Measurements from ENCODE around the gene TRAPPC12. TPM values are rescaled to one million over a fixed set of nuclear protein-coding genes. Genes with fewer than 3 reads are reported as not detected.
"Not testable (repeated sequence)": the region's sequence is repeated elsewhere in the genome, so short reads cannot be mapped to it uniquely, and the experiment has no call there.

TRAPPC12 gene
- total RNA-seq, 3 donors from 2014 or later: 76.9 to 102 (median 97.8) TPM

DNA sequence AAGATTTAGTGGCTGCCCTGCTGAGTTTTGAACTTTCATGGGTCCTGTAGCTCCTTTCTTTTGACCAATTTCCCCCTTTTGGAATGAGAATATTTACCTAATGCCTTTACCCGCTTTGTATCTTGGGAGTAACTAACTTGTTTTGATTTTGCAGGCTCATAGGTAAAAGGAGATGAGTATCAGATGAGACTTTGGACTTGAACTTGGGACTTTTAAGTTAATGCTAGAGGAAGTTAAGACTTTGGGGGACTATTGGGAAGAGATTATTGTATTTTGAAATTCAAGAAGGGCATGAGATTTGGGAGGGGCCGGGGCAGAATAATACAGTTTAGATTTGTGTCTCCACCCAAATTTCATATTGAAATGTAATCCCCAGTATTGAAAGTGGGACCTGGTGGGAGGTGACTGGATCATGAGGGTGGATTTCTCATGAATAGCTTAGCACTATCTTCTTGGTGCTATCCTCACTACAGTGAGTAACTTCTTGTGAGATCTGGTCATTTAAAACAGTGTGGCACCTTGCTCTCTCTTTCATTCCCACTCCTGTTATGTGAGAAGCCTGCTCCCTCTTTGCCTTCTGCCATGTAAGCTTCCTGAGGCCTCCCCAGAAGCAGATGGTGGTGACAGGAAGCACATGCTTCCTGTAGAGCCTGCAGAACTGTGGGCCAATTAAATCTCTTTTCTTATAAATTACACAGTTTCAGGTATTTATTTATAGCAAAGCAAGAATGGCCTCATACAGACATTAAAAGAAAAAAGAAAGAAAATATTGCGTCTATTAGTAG lies 133.7 kb downstream of the TRAPPC12 start:
- peaks cover 5% of the 10 kb centered on the region for H3K4me1 ChIP-seq (ENCODE audit: low read depth)
- TF ChIP-seq, protein P1, sequence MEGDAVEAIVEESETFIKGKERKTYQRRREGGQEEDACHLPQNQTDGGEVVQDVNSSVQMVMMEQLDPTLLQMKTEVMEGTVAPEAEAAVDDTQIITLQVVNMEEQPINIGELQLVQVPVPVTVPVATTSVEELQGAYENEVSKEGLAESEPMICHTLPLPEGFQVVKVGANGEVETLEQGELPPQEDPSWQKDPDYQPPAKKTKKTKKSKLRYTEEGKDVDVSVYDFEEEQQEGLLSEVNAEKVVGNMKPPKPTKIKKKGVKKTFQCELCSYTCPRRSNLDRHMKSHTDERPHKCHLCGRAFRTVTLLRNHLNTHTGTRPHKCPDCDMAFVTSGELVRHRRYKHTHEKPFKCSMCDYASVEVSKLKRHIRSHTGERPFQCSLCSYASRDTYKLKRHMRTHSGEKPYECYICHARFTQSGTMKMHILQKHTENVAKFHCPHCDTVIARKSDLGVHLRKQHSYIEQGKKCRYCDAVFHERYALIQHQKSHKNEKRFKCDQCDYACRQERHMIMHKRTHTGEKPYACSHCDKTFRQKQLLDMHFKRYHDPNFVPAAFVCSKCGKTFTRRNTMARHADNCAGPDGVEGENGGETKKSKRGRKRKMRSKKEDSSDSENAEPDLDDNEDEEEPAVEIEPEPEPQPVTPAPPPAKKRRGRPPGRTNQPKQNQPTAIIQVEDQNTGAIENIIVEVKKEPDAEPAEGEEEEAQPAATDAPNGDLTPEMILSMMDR (IDR thresholded peaks at IDR 0.05): no peak
- no peaks in the 10 kb centered on the region for H3K36me3 ChIP-seq (ENCODE audit: low read depth)
- intact Hi-C loops (cut with DNase I, micrococcal nuclease): no loop called here
- ATAC-seq (no peak), DNase-seq (no peak)
- peaks cover 4% of the 10 kb centered on the region for H3K9me3 ChIP-seq
- H3K4me3 ChIP-seq: no peak overlapping the region

DNA sequence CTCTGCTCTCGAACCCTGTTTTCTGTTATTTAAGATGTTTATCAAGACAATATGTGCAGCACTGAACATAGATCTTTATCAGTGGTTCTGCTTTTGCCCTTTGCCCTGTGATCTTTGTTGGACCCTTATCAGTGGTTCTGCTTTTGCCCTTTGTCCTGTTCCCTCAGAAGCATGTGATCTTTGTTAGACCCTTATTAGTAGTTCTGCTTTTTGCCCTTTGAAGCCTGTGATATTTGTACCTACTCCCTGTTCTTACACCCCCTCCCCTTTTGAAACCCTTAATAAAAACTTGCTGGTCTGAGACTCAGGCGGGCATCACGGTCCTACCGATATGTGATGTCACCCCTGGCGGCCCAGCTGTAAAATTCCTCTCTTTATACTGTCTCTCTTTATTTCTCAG lies 135.9 kb downstream of the TRAPPC12 start:
- H3K36me3 ChIP-seq (ENCODE audit: low read depth); H3K9me3 ChIP-seq; DNase-seq; H3K4me3 ChIP-seq; intact Hi-C loops (cut with DNase I, micrococcal nuclease); ATAC-seq: not testable (repeated sequence)
- peaks cover 11% of the 10 kb centered on the region for H3K4me1 ChIP-seq (ENCODE audit: low read depth)

DNA sequence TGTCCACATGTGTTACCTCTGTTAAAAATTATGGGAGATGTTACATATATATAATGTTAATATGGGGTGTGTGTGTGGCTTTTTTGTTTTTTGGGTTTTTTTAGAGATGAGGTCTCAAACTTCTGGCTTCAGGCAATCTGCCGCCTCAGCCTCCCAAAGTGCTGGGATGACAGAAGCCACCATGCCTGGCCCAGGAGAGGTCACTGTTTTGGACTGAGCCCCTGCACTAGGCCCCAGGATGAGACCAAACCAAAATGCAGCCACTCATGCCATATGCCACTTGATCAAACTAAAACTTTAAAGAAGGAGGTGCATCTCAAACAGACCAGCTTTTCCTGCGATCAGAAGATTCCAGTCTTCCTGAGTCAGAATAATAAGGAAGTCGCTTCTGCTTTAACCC lies 137.3 kb downstream of the TRAPPC12 start:
- ATAC-seq (no peak), DNase-seq (no peak)
- Histone ChIP-seq H3K4me1 (ENCODE audit: low read depth) (peaks cover 13% of the 10 kb centered on the region), H3K4me3 (no peak overlapping the region), H3K9me3 (peaks cover 4% of the 10 kb centered on the region), H3K36me3 (ENCODE audit: low read depth) (no peaks in the 10 kb centered on the region)
- TF ChIP-seq, protein P1 (IDR thresholded peaks at IDR 0.05): no peak
- intact Hi-C loops (cut with DNase I, micrococcal nuclease): no loop called here

DNA sequence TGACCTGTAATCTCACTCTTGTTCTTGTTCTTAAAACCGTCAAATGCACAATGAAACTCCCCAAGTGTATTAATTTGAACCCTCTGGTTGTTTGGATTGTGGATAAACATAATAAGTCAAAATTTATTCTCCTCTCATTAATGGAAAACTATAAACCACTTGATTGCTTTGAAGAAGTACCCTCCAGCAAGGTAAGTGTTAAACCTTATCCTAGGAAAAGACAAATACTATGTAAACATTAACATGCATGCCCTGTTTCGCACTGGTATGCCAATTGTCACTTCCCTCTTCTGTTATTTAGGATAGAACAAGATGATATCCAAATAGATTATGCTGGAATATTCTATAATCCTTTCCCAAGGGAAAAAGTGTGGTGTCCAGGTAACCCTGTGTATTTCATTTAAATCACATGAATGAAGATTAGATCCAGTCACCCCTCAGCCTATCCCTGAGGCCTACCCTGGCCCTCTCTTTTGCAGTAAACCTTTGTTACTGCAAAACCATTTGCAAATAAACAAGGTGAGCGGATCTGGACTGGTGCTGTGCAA lies 138.5 kb downstream of the TRAPPC12 start:
- peaks cover 13% of the 10 kb centered on the region for H3K4me1 ChIP-seq (ENCODE audit: low read depth)
- ATAC-seq: no peak
- intact Hi-C loops (cut with DNase I, micrococcal nuclease): no loop called here
- peak overlapping the region; percentile 76 for H3K4me3 ChIP-seq
- H3K36me3 ChIP-seq (ENCODE audit: low read depth): no peaks in the 10 kb centered on the region
- H3K9me3 ChIP-seq: peaks cover 4% of the 10 kb centered on the region
- no peak for DNase-seq
- TF ChIP-seq, protein P1 (IDR thresholded peaks at IDR 0.05): no peak

DNA sequence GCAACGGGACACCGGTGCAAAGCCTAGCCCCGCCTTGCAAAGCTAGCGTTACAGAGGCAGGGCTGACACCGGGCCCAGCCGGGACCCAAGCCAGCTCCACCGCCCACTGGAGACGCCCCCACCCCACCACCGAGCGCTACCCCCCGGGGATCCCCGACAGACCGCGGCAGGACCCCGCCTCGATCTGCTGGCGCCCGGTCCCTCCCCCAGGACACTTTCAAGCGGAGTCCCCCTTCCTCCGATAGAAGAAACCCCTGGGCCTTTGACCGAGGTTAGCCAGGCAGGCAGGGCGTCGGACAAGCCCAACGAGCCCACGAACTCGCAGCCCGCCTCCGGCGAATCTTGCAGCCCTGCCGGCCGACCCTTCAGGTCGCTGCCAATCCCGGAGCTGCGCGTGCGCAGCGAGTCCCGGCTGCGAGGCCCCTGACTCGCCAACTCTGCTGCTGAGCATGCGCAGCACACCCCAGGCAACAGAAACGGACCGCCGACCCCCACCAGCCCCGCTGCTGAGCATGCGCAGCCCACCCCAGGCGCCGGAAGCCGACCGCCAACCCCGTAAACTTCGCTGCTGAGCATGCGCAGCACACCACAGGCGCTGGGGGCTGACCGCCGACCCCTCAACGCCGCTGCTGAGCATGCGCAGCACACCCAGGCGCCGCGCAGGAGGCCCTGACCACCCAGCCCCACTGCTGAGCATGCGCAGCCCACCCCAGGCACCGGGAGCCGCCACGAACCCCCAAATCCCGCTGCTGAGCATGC lies 139.2 kb downstream of the TRAPPC12 start:
- peak overlapping the region; percentile 76 for H3K4me3 ChIP-seq
- H3K9me3 ChIP-seq: peaks cover 4% of the 10 kb centered on the region
- peaks cover 13% of the 10 kb centered on the region for H3K4me1 ChIP-seq (ENCODE audit: low read depth)
- no peaks in the 10 kb centered on the region for H3K36me3 ChIP-seq (ENCODE audit: low read depth)
- TF ChIP-seq, protein P1 (IDR thresholded peaks at IDR 0.05): no peak
- ATAC-seq (peak; percentile 90), DNase-seq (peak; percentile 92 to 99 (median 98))
- intact Hi-C loops (cut with DNase I, micrococcal nuclease): no loop called here

All from mucosa of descending colon (tissue), 3 donors.